HG03571 (cell line): ENCODE results near the gene TSSK1B.
"Not testable (repeated sequence)": the region's sequence is repeated elsewhere in the genome, so short reads cannot be mapped to it uniquely, and the experiment has no call there.

Source experiments
- ATAC-seq: cut with Tn5 transposase; IDR thresholded peaks from one replicate; pipeline ENCODE4 v1.9.1; 2021; ENCODE audit not compliant: unreplicated experiment

The TSSK1B gene

DNA sequence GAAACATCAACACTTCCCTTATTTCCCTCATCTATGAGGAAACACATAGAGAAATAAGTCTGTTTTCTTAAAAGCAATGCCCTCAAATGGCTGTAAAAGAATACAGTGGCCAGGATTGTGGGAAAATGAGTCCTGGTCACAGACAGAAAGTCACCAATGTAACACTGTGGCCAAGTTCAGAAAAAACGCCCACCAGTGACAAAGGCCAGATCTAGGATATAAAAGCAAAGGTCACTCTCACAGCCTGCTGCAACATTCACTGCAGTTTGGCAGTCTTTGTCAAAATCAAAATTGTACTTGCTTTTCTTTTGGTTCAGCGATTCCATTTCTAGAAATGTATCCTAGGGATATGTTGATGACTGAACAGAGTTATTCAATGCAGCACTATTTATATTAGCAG lies 30.5 kb downstream of the TSSK1B start:
- ATAC-seq, result no peak

DNA sequence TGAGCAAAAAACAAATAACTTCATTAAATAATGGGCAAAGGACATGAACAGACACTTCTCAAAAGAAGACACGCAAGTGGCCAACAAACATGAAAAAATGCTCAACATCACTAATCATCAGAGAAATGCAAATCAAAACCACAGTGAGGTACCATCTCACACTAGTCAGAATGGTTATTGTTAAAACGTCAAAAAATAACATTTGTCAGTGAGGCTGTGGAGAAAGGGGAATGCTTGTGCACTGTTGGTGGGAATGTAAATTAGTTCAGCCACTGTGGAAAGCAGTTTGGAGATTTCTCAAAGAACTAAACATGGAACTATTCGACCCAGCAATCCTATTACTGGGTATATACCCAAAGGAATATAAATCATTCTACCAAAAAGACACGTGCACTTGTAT lies 36.8 kb downstream of the TSSK1B start:
- not testable (repeated sequence) for ATAC-seq

DNA sequence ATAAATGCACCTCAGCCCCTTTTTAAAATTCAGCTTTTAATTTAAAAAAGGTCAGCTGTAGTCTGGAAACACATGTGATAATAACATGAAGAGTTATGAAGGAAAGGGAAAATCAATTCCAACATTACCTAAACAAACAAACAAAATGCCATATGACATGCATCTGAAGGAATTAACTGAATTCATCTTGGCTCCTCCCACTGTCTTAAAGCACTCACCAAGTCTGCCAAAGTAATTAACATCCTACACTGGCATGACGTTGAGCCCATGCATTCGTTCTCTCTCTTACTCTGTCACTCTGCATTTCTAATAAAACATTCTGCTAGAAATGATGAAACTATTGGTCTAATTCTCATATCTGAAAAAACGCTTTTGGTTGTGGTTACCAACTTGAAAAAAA lies 37.7 kb downstream of the TSSK1B start:
- no peak for ATAC-seq

GRCh38 chr5:113394658-113395057 lies 40.1 kb downstream of the TSSK1B start:
- no peak for ATAC-seq

GRCh38 chr5:113390224-113390623 lies 44.6 kb downstream of the TSSK1B start:
- no peak for ATAC-seq

- no peak for ATAC-seq
Measured at GRCh38 chr5:113389116-113389515, 45.7 kb downstream of the TSSK1B start.

DNA sequence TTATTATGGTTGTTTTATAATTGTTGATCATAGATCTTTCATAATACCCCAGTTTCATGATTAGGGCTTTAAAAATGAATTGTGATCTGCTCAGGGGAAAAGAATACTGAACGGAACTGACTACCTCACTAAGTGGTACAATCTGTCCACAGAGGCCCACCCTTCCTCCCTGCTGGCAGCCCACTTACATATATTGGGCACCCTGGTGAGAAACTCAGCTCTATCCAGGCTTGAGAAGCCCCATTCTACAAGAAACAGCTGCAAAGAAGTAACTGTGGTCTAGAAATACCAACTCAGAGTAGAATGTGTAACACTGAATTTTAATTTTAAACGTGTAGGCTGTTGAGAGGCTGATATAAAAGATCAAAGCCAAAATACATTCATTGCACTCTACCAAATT lies 46.9 kb downstream of the TSSK1B start:
- no peak for ATAC-seq

DNA sequence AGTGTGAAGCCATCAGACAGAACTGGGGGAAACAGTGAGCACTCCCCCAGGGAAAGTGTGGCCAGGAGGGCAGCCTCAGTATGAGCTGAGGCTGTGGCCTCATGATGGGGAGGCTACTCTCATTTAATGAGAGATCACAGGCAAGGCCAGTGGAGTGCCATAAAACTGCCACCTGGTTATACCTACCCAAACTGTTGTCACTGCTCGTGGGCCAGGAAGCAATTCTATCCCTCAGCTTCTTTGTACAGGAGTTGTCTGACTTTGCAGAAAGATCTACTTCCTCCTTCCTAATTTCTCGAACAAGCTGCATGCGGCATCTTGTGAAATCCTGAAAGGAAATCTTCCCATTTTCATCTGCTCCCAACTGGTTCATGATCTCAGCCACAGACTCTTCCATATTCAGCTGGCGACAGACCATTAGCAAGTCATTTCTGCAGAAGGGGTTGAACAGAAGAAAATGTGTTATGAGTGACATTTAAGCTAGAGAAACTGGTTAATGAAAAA lies 50.0 kb downstream of the TSSK1B start:
- ATAC-seq, result no peak

GRCh38 chr5:113382731-113383130 lies 52.1 kb downstream of the TSSK1B start:
- no peak for ATAC-seq
